ENCODE measurements around the gene TMEM79.

DNA sequence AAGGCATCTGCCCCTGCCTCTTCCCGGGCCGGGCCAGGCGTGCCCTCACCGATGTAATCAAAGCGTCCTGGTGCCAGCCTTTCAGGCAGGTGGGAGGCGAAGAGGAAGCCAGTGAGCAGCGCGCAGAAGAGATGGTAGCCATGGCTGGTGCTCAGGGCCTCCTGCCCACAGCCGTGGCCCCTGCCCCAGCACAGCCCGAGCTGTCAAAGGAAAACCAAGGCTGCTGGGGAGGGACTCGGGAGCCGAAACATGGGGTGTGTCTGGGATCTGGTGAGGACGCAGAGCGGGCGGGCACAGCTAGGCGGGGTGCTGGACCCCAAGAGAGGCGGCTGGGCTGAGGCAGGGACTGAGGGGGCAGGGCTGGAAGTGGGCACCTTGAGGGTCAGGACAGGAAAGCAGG, 39.4 kb upstream of the TMEM79 start:
- TF ChIP-seq EP300 (IDR thresholded peaks at IDR 0.05; ENCODE audit: low read depth), result no peak
- no peak for TF ChIP-seq POLR2AphosphoS5 (IDR thresholded peaks at IDR 0.05)
- TF ChIP-seq POLR2A (IDR thresholded peaks at IDR 0.05), result no peak
